NT2/D1 (cell line): Measurements from ENCODE around the gene CEBPG.

Source experiments
- DNase-seq: peaks from one replicate; pipeline ENCODE4 v3.0.0-alpha.2; 2011; ENCODE audit warnings: low read depth, low spot score
- H3K27me3 ChIP-seq: 2 replicates; pipeline ENCODE4 v1.6.0; 2011; ENCODE audit warnings: mild to moderate bottlenecking; ENCODE audit not compliant: insufficient read length, insufficient read depth
- H3K36me3 ChIP-seq: 2 replicates; pipeline ENCODE4 v1.6.1; 2011; ENCODE audit warnings: mild to moderate bottlenecking, low read length, mixed read lengths; ENCODE audit not compliant: insufficient read depth, insufficient read length
- H3K4me1 ChIP-seq: 2 replicates; pipeline ENCODE4 v1.5.1; 2011; ENCODE audit not compliant: insufficient read depth, insufficient read length
- H3K4me3 ChIP-seq: 2 replicates; pipeline ENCODE4 v1.5.1; 2011; ENCODE audit warnings: low read depth; ENCODE audit not compliant: insufficient read length
- H3K9ac ChIP-seq: 2 replicates; pipeline ENCODE4 v1.6.0; 2011; ENCODE audit warnings: low read depth; ENCODE audit not compliant: insufficient read length
- H3K9me3 ChIP-seq: 2 replicates; pipeline ENCODE4 v1.5.1; 2011; ENCODE audit warnings: mild to moderate bottlenecking, low read length; ENCODE audit not compliant: insufficient read depth
- SUZ12 ChIP-seq: IDR thresholded peaks from 2 replicates; pipeline ENCODE4 v1.6.1; 2011; ENCODE audit not compliant: insufficient read length, insufficient read depth; ENCODE audit errors: extremely low read depth
- YY1 ChIP-seq: IDR thresholded peaks from 2 replicates; pipeline ENCODE4 v1.6.1; 2011; ENCODE audit not compliant: insufficient read length, insufficient read depth
- ZNF274 ChIP-seq: IDR thresholded peaks from 2 replicates; pipeline ENCODE4 v1.6.1; 2011; ENCODE audit warnings: mild to moderate bottlenecking, low read depth, low read length

CEBPG gene

GRCh38 chr19:33345163-33345562, 28.3 kb upstream of the CEBPG start:
- H3K9ac ChIP-seq, result no peak overlapping the region
- no peaks in the 10 kb centered on the region for H3K4me1 ChIP-seq
- H3K27me3 ChIP-seq, result no peaks in the 10 kb centered on the region
- no peaks in the 10 kb centered on the region for H3K36me3 ChIP-seq
- TF ChIP-seq ZNF274 (no peak), SUZ12 (no peak), YY1 (no peak)
- no peak for DNase-seq
- H3K4me3 ChIP-seq, result no peak overlapping the region
- no peaks in the 10 kb centered on the region for H3K9me3 ChIP-seq

DNA sequence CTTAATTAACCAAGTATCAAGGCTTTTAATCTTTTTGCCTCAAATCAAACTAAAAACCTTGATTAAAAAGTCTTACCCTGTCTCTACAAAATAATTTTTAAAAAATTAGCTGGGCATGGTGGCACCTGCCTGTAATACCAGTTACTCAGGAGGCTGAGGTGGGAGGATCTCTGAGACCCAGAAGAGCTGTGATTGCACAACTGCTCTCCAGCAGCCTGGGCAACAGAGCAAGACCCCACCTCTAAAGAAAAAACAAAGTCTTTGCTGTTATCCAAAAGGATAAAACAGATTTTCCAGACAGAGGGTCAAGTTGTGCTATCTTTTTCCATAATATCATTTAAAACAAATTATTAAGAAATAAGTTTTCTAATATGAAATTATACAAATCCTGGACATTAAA, 26.8 kb upstream of the CEBPG start:
- no peak for DNase-seq
- no peak overlapping the region for H3K9ac ChIP-seq
- no peaks in the 10 kb centered on the region for H3K9me3 ChIP-seq
- no peaks in the 10 kb centered on the region for H3K36me3 ChIP-seq
- H3K27me3 ChIP-seq, result no peaks in the 10 kb centered on the region
- TF ChIP-seq YY1 (no peak), SUZ12 (no peak), ZNF274 (no peak)
- H3K4me1 ChIP-seq, result no peaks in the 10 kb centered on the region
- no peak overlapping the region for H3K4me3 ChIP-seq

- no peak for DNase-seq
- Histone ChIP-seq H3K36me3 (no peaks in the 10 kb centered on the region), H3K4me1 (no peaks in the 10 kb centered on the region), H3K9ac (no peak overlapping the region), H3K27me3 (no peaks in the 10 kb centered on the region), H3K9me3 (no peaks in the 10 kb centered on the region), H3K4me3 (no peak overlapping the region)
- no peak for TF ChIP-seq YY1
- no peak for TF ChIP-seq SUZ12
- no peak for TF ChIP-seq ZNF274
These were observed 26.2 kb upstream of the CEBPG start for GRCh38 chr19:33347300-33347699.

DNA sequence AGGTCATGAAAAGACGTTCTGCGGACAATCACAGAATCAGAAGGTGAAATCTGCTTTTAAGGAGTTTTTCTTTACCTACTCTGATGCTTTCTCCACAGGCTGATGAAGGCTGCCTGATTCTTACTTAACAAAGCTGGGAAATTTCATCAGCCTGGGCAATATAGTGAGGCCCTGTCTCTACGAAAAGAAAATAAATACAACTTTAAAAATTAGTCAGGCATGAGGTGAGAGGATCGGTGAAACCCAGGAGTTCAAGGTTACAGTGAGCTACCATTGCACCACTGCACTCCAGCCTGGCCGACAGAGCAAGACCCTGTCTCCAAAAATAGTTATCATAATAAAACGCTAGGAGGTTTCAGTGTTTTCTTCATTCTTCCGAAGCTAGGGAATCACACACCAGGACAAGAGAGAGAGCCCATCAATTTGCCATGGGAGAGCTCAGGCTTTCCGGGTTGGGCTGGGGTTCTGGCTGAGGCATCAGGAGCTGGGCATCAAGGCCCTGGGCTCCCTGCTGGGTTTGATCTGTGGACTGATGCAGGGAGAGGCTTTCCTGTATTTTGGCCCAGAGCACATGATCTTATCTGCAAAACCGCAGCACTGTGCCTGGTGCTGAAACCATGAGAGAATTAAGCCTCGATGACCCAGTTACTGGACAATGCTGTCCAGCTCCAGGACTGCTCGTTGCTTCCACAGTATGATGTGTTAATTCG, 25.1 kb upstream of the CEBPG start:
- no peaks in the 10 kb centered on the region for H3K27me3 ChIP-seq
- H3K36me3 ChIP-seq, result no peaks in the 10 kb centered on the region
- no peaks in the 10 kb centered on the region for H3K9me3 ChIP-seq
- no peak overlapping the region for H3K4me3 ChIP-seq
- no peak for TF ChIP-seq ZNF274
- TF ChIP-seq YY1, result no peak
- no peak for TF ChIP-seq SUZ12
- H3K4me1 ChIP-seq, result no peaks in the 10 kb centered on the region
- H3K9ac ChIP-seq, result no peak overlapping the region
- no peak for DNase-seq

DNA sequence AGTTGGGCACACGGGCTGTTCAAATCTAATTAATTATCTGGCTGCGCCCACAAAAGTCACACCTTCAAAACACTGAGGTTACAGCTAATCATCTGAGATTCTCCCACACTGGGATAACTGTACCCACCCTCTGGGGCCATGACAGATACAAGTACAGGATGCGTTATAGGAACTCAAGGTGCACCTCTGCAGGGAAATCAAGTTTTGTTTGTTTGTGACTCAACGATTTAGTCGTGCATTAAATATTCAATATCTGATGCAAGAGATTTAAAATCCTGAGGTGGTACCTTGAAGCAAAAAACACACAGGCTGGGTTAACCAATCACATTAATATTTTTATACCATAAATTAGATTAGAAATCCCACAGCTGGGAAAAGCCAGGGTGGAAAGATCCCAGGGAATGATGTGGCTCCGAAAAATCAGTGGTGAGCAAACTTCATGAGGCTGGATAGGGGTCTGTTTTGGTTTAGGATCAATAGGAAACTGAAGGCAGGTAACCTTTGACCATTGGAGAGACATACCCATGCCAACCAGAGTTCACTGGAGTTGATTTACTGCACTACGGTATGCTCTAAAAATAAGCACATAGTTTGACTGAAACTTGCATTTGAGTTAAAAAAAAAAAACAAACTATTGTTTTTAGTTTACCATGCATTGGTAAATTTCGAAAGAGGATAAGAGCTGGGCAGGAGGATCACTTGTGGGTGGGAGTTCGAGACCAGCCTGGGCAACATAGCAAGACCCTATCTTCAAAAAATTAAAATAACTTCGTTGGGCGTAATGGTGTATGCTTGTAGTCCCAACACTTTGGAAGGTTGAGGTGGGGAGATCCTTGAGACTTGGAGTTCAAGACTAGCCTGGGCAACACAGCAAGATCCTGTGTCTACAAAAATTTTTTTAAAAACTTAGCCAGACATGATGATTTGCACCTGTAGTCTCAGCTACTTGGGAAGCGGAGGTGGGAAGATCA, 23.9 kb upstream of the CEBPG start:
- H3K36me3 ChIP-seq, result no peaks in the 10 kb centered on the region

GRCh38 chr19:33350538-33351309, 22.8 kb upstream of the CEBPG start:
- no peak for DNase-seq
- TF ChIP-seq SUZ12 (no peak), YY1 (no peak), ZNF274 (no peak)
- H3K36me3 ChIP-seq, result no peaks in the 10 kb centered on the region
- H3K4me3 ChIP-seq, result no peak overlapping the region
- H3K27me3 ChIP-seq, result no peaks in the 10 kb centered on the region
- peaks cover 6% of the 10 kb centered on the region; the same call in 1 of the 2 replicates for H3K9me3 ChIP-seq
- no peaks in the 10 kb centered on the region for H3K4me1 ChIP-seq
- no peak overlapping the region for H3K9ac ChIP-seq

More for the DNA sequence above, 23.9 kb upstream of the CEBPG start:
- DNase-seq, result no peak
- Histone ChIP-seq H3K27me3 (no peaks in the 10 kb centered on the region), H3K4me3 (no peak overlapping the region), H3K9ac (no peak overlapping the region), H3K4me1 (no peaks in the 10 kb centered on the region), H3K9me3 (no peaks in the 10 kb centered on the region)
- TF ChIP-seq YY1 (no peak), ZNF274 (no peak), SUZ12 (no peak)
